ENCODE results near the gene PRKN. TPM values are rescaled to one million over a fixed set of nuclear protein-coding genes. Genes with fewer than 3 reads are reported as not detected.

PRKN gene
- total and polyA plus RNA-seq, 2 experiments from 2014 or later = 11.7 to 28.1 TPM

GRCh38 chr6:161413355-161413771, 1314.2 kb downstream of the PRKN start:
- no peak overlapping the region for H3K27ac ChIP-seq
- H3K36me3 ChIP-seq = no peaks in the 10 kb centered on the region
- no peak for TF ChIP-seq CTCF (IDR thresholded peaks at IDR 0.05; ENCODE audit: low read depth, low read length)
- DNase-seq (ENCODE audit: low read depth in 1 of 2, low spot score in 1 of 2) = no peak
- H3K27me3 ChIP-seq = no peaks in the 10 kb centered on the region
- H3K9me3 ChIP-seq (ENCODE audit: low read depth) = no peaks in the 10 kb centered on the region
- H3K4me1 ChIP-seq (ENCODE audit: low read depth) = peaks cover 24% of the 10 kb centered on the region
- H3K4me3 ChIP-seq = no peak overlapping the region

GRCh38 chr6:161412795-161413194, 1314.8 kb downstream of the PRKN start:
- no peak for TF ChIP-seq CTCF (IDR thresholded peaks at IDR 0.05; ENCODE audit: low read depth, low read length)
- H3K4me1 ChIP-seq (ENCODE audit: low read depth) = peaks cover 23% of the 10 kb centered on the region
- no peak overlapping the region for H3K27ac ChIP-seq
- H3K9me3 ChIP-seq (ENCODE audit: low read depth) = no peaks in the 10 kb centered on the region
- H3K27me3 ChIP-seq = no peaks in the 10 kb centered on the region
- no peaks in the 10 kb centered on the region for H3K36me3 ChIP-seq
- DNase-seq (ENCODE audit: low read depth in 1 of 2, low spot score in 1 of 2) = no peak
- no peak overlapping the region for H3K4me3 ChIP-seq

GRCh38 chr6:161411265-161411944, 1316.2 kb downstream of the PRKN start:
- H3K27ac ChIP-seq = no peak overlapping the region
- H3K4me3 ChIP-seq = no peak overlapping the region
- H3K9me3 ChIP-seq (ENCODE audit: low read depth) = no peaks in the 10 kb centered on the region
- no peaks in the 10 kb centered on the region for H3K27me3 ChIP-seq
- H3K4me1 ChIP-seq (ENCODE audit: low read depth) = peaks cover 23% of the 10 kb centered on the region
- TF ChIP-seq CTCF (IDR thresholded peaks at IDR 0.05; ENCODE audit: low read depth, low read length) = no peak
- peak in 1 of 2 donors; percentile 15 for DNase-seq (ENCODE audit: low read depth in 1 of 2, low spot score in 1 of 2)
- no peaks in the 10 kb centered on the region for H3K36me3 ChIP-seq

GRCh38 chr6:161410736-161411135, 1316.8 kb downstream of the PRKN start:
- H3K4me1 ChIP-seq (ENCODE audit: low read depth) = peaks cover 23% of the 10 kb centered on the region
- TF ChIP-seq CTCF (IDR thresholded peaks at IDR 0.05; ENCODE audit: low read depth, low read length) = no peak
- DNase-seq (ENCODE audit: low read depth in 1 of 2, low spot score in 1 of 2) = no peak
- no peaks in the 10 kb centered on the region for H3K9me3 ChIP-seq (ENCODE audit: low read depth)
- no peaks in the 10 kb centered on the region for H3K27me3 ChIP-seq
- no peaks in the 10 kb centered on the region for H3K36me3 ChIP-seq
- H3K4me3 ChIP-seq = no peak overlapping the region
- peak overlapping the region; percentile 54 for H3K27ac ChIP-seq

- no peak for DNase-seq (ENCODE audit: low read depth in 1 of 2, low spot score in 1 of 2)
- TF ChIP-seq CTCF (IDR thresholded peaks at IDR 0.05; ENCODE audit: low read depth, low read length) = no peak
- H3K27me3 ChIP-seq = no peaks in the 10 kb centered on the region
- peak overlapping the region; percentile 54 for H3K27ac ChIP-seq
- H3K9me3 ChIP-seq (ENCODE audit: low read depth) = no peaks in the 10 kb centered on the region
- no peaks in the 10 kb centered on the region for H3K36me3 ChIP-seq
- no peak overlapping the region for H3K4me3 ChIP-seq
- peaks cover 23% of the 10 kb centered on the region for H3K4me1 ChIP-seq (ENCODE audit: low read depth)
These were observed 1317.5 kb downstream of the PRKN start for GRCh38 chr6:161410076-161410475.
